DMS79 (cell line): Measurements from ENCODE around the gene GLT1D1.

ENCODE experiments used
- DNase-seq: peaks from one replicate; lab custom pipeline; 2025; lab: John Stamatoyannopoulos, UW

GLT1D1 gene

GRCh38 chr12:129001826-129002225, 148.5 kb downstream of the GLT1D1 start:
- no peak for DNase-seq

- DNase-seq: peak; percentile 49
Measured at GRCh38 chr12:129002427-129002826, 149.1 kb downstream of the GLT1D1 start.

- DNase-seq: no peak
Measured at GRCh38 chr12:129005416-129005815, 152.1 kb downstream of the GLT1D1 start.

- DNase-seq: no peak
Measured at GRCh38 chr12:129005829-129006228, 152.6 kb downstream of the GLT1D1 start.

- DNase-seq: no peak
Measured at GRCh38 chr12:129009833-129010622, 156.8 kb downstream of the GLT1D1 start.

- DNase-seq: no peak
Measured at GRCh38 chr12:129016159-129016558, 162.9 kb downstream of the GLT1D1 start.

- no peak for DNase-seq
Measured at GRCh38 chr12:129025055-129025454, 171.8 kb downstream of the GLT1D1 start.

- DNase-seq: peak; percentile 40
Measured at GRCh38 chr12:129028844-129029243, 175.6 kb downstream of the GLT1D1 start.
